ENCODE results near the gene SLC39A12. TPM values are rescaled to one million over a fixed set of nuclear protein-coding genes. Genes with fewer than 3 reads are reported as not detected.
A peak's percentile ranks its signal among the peaks of the same experiment; 100 is the strongest.

Gene SLC39A12
- total and polyA plus RNA-seq, 8 donors: not detected

GRCh38 chr10:18086746-18087145, 135.0 kb downstream of the SLC39A12 start:
- no peaks in the 10 kb centered on the region for H3K9me3 ChIP-seq
- TF ChIP-seq EP300 (IDR thresholded peaks at IDR 0.05): no peak
- TF ChIP-seq CTCF (IDR thresholded peaks at IDR 0.05): no peak
- TF ChIP-seq POLR2A (IDR thresholded peaks at IDR 0.05): no peak
- TF ChIP-seq POLR2AphosphoS5 (IDR thresholded peaks at IDR 0.05): no peak
- intact Hi-C loops (cut with DNase I; ENCODE audit: low total_unique reads): no loop called here
- no peaks in the 10 kb centered on the region for H3K36me3 ChIP-seq
- no peaks in the 10 kb centered on the region for H3K27me3 ChIP-seq
- H3K4me3 ChIP-seq: no peak overlapping the region
- peak in 1 of 2 donors; percentile 6 for DNase-seq
- no peak overlapping the region for H3K27ac ChIP-seq
- H3K4me1 ChIP-seq: no peaks in the 10 kb centered on the region

- Histone ChIP-seq H3K27ac (peak overlapping the region in 1 of 5 donors; percentile 8), H3K36me3 (no peaks in the 10 kb centered on the region), H3K9me3 (no peaks in the 10 kb centered on the region), H3K4me3 (no peak overlapping the region), H3K27me3 (no peaks in the 10 kb centered on the region), H3K4me1 (no peaks in the 10 kb centered on the region)
- peak in 1 of 2 donors; percentile 57 for DNase-seq
- intact Hi-C loops (cut with DNase I; ENCODE audit: low total_unique reads): no loop called here
- WGBS, 5 donors: 62 to 78% (median 64%) methylated on average over 5 of the region's 5 CpGs
- no peak for TF ChIP-seq POLR2AphosphoS5 (IDR thresholded peaks at IDR 0.05)
- no peak for TF ChIP-seq EP300 (IDR thresholded peaks at IDR 0.05)
- no peak for TF ChIP-seq CTCF (IDR thresholded peaks at IDR 0.05)
- TF ChIP-seq POLR2A (IDR thresholded peaks at IDR 0.05): no peak
Measured at GRCh38 chr10:18087355-18087754, 135.6 kb downstream of the SLC39A12 start.

Other genes starting within 250 kb of the SLC39A12 start
- gene TMEM236, start 199.7 kb upstream of the SLC39A12 start, total RNA-seq: 1 to 10 TPM in 4 of 5 donors, not detected in 1; 1.1 to 9.6 (median 3.1) TPM
- under 1 TPM in 2 of 3 donors, not detected in 1; 0.08 to 0.19 TPM for gene TMEM236, start 199.7 kb upstream of the SLC39A12 start, polyA plus RNA-seq
- gene MRC1, start 142.6 kb upstream of the SLC39A12 start, total RNA-seq: 10 to 100 TPM in 3 of 5 donors, 1 to 10 TPM in 2; 4.9 to 50.3 (median 19.1) TPM
- gene MRC1, start 142.6 kb upstream of the SLC39A12 start, polyA plus RNA-seq: 1 to 10 TPM; 1.9 to 7.9 (median 7.0) TPM
- 10 to 100 TPM; 11.7 to 42.9 (median 33.8) TPM for gene CACNB2, start 188.5 kb downstream of the SLC39A12 start, total RNA-seq
- gene CACNB2, start 188.5 kb downstream of the SLC39A12 start, polyA plus RNA-seq: 1 to 10 TPM in 1 of 3 donors, under 1 TPM in 2; 0.31 to 4.7 (median 0.37) TPM

Measured in stomach (tissue), 9 donors.